HepG2 (cell line): ENCODE data around the gene PEPD. TPM values are rescaled to one million over a fixed set of nuclear protein-coding genes. Genes with fewer than 3 reads are reported as not detected.
A peak's percentile ranks its signal among the peaks of the same experiment; 100 is the strongest.

Experiments used
- ARID4A ChIP-seq: sonication (generic); formaldehyde crosslinking; IDR thresholded peaks from 2 replicates; pipeline ENCODE4 v1.5.0; 2020; ENCODE audit warnings: mild to moderate bottlenecking, missing genetic modification reagents, borderline replicate concordance
- HNF4A ChIP-seq: sonication (generic); formaldehyde crosslinking; IDR thresholded peaks from 2 replicates; pipeline ENCODE4 v1.4.0; 2020; ENCODE audit warnings: missing genetic modification reagents
- JUNB ChIP-seq: sonication (generic); formaldehyde crosslinking; IDR thresholded peaks from 2 replicates; pipeline ENCODE4 v1.8.0; 2022; ENCODE audit warnings: missing genetic modification reagents, mild to moderate bottlenecking, borderline replicate concordance
- PAWR ChIP-seq: sonication (generic); formaldehyde crosslinking; IDR thresholded peaks from 2 replicates; pipeline ENCODE4 v1.4.0; 2020; ENCODE audit warnings: missing genetic modification reagents, mild to moderate bottlenecking, borderline replicate concordance
- POLR2A ChIP-seq, 2 experiments: IDR thresholded peaks; 2 replicates each; pipeline ENCODE4 v1.6.1; 2011; ENCODE audit warnings: low read depth in 2 of 2, low read length in 2 of 2, mild to moderate bottlenecking in 1 of 2, moderate library complexity in 1 of 2; ENCODE audit not compliant: insufficient read depth in 1 of 2
- REST ChIP-seq, 2 experiments: IDR thresholded peaks; 2 replicates each; pipeline ENCODE4 v1.6.1; 2011 to 2012; ENCODE audit warnings: low read length in 2 of 2, borderline replicate concordance in 1 of 2, low read depth in 1 of 2, mild to moderate bottlenecking in 1 of 2, moderate library complexity in 1 of 2
- RFX1 ChIP-seq: fragments of 450-650 bp; IDR thresholded peaks from 2 replicates; pipeline ENCODE4 v1.6.1; 2017
- RNF2 ChIP-seq: fragments of 450-650 bp; conservative IDR thresholded peaks from 2 replicates; pipeline ENCODE4 v1.6.1; 2016; ENCODE audit warnings: low read depth
- SOX6 ChIP-seq, 2 experiments: fragments of 450-650 bp in 1 of 2; sonication (generic) in 1 of 2; formaldehyde crosslinking in 1 of 2; IDR thresholded peaks; 2 replicates each; pipeline versions ENCODE4 v1.4.0 to v1.6.1; 2017 to 2020; ENCODE audit warnings: antibody characterized with exemption in 1 of 2, mild to moderate bottlenecking in 1 of 2, missing genetic modification reagents in 1 of 2
- ZNF121 ChIP-seq: sonication (generic); formaldehyde crosslinking; IDR thresholded peaks from 2 replicates; pipeline ENCODE4 v1.5.0; 2020; ENCODE audit warnings: mild to moderate bottlenecking, missing genetic modification reagents
- ZNF615 ChIP-seq: sonication (generic); formaldehyde crosslinking; IDR thresholded peaks from 2 replicates; pipeline ENCODE4 v1.5.0; 2020; ENCODE audit warnings: mild to moderate bottlenecking, missing genetic modification reagents, borderline replicate concordance
- ZNF687 ChIP-seq: sonication (generic); formaldehyde crosslinking; IDR thresholded peaks from 2 replicates; pipeline ENCODE4 v1.5.1; 2020; ENCODE audit warnings: mild to moderate bottlenecking, missing genetic modification reagents, moderate library complexity
- ZNF724P ChIP-seq: sonication (generic); formaldehyde crosslinking; IDR thresholded peaks from 2 replicates; pipeline ENCODE4 v1.8.0; 2022; ENCODE audit warnings: missing genetic modification reagents, borderline replicate concordance
- ZNF784 ChIP-seq: sonication (generic); formaldehyde crosslinking; IDR thresholded peaks from 2 replicates; pipeline ENCODE4 v1.5.1; 2020; ENCODE audit warnings: missing genetic modification reagents, mild to moderate bottlenecking, borderline replicate concordance
- polyA plus RNA-seq, 8 experiments: library from polyadenylated mRNA; depleted of rRNA in 3 of 8; stranded (reverse) in 7 of 8; unstranded in 1 of 8; fragments of >200 nt; fragmentation: Illumina TruSeq in 4 of 8; extraction: Trizol in 4 of 8; gene quantifications; 2 replicates each; pipeline versions ENCODE4 v1.2.1 to v1.2.3, GENCODE V29; 2011 to 2016; ENCODE audit warnings: low read depth in 4 of 8, missing spikeins in 1 of 8, mixed read lengths in 1 of 8; ENCODE audit not compliant: insufficient read depth in 1 of 8
- total RNA-seq, 5 experiments: library from RNA; depleted of rRNA; stranded (reverse); fragments of >200 nt; fragmentation: Illumina TruSeq; extraction: Trizol; gene quantifications; 2 replicates each; pipeline ENCODE4 v1.2.3, GENCODE V29; 2016; ENCODE audit warnings: low read depth in 1 of 5

The PEPD gene
- total and polyA plus RNA-seq, 2 of the 13 experiments (the other 11 are each of a cell fraction or from before 2014, with no cell fraction given) = 60.7 to 75.1 TPM

GRCh38 chr19:33396701-33397535 is 124.7 kb downstream of the PEPD start (continued):
- TF ChIP-seq ZNF687 (CRISPR knock-in tag) (peak; percentile 95), HNF4A (CRISPR knock-in tag) (peak; percentile 97), RNF2 (no peak; the same call in 1 of the 2 replicates), ZNF724P (CRISPR knock-in tag) (peak; percentile 90; the same call in 1 of the 2 replicates), REST (IDR thresholded peaks at IDR 0.05; ENCODE audit: borderline replicate concordance in 1 of 2, low read depth in 1 of 2, low read length in 2 of 2) (peak in 1 of 2 experiments; percentile 79; a peak in 2 of 4 replicates), SOX6 (IDR thresholded peaks at IDR 0.05) (no peak), SOX6 (CRISPR knock-in tag; IDR thresholded peaks at IDR 0.05) (peak; percentile 95), ZNF784 (peak; percentile 63; the same call in 1 of the 2 replicates), ZNF121 (CRISPR knock-in tag) (peak; percentile 66; the same call in 1 of the 2 replicates), POLR2A (IDR thresholded peaks at IDR 0.05; ENCODE audit: insufficient read depth in 1 of 2, low read depth in 2 of 2, low read length in 2 of 2) (peak; percentile 32 to 65; a peak in 2 of 4 replicates), ARID4A (CRISPR knock-in tag) (peak; percentile 85), JUNB (CRISPR knock-in tag) (peak; percentile 23; the same call in 1 of the 2 replicates), PAWR (CRISPR knock-in tag) (no peak), ZNF615 (CRISPR knock-in tag) (no peak), RFX1 (no peak; the same call in 1 of the 2 replicates)
